Tibial nerve (tissue), 4 donors: ENCODE measurements around the gene IL31RA. TPM values are rescaled to one million over a fixed set of nuclear protein-coding genes. Genes with fewer than 3 reads are reported as not detected.
"Not testable (repeated sequence)": the region's sequence is repeated elsewhere in the genome, so short reads cannot be mapped to it uniquely, and the experiment has no call there.

Experiments used
- DNase-seq, 2 donors: peaks; one replicate each; pipeline ENCODE4 v3.0.0-alpha.2; 2019; ENCODE audit warnings: low spot score in 2 of 2
- H3K27ac ChIP-seq, 4 donors: fragments of 200-600 bp; sonication (generic) in 3 of 4; one replicate each; pipeline ENCODE4 v1.5.1; 2017 to 2019; ENCODE audit warnings: mild to moderate bottlenecking in 1 of 4
- H3K27me3 ChIP-seq, 2 donors: fragments of 200-600 bp; sonication (generic) in 1 of 2; one replicate each; pipeline versions ENCODE4 v1.5.1 to v1.6.0; 2017 to 2019
- H3K36me3 ChIP-seq, 3 donors: fragments of 200-600 bp; sonication (generic); one replicate each; pipeline ENCODE4 v1.5.1; 2018 to 2019
- H3K4me1 ChIP-seq, 4 donors: fragments of 200-600 bp; sonication (generic) in 3 of 4; one replicate each; pipeline ENCODE4 v1.5.1; 2017 to 2019
- H3K4me3 ChIP-seq, 4 donors: fragments of 200-600 bp; sonication (generic) in 3 of 4; one replicate each; pipeline ENCODE4 v1.5.1; 2017 to 2019; ENCODE audit warnings: mild to moderate bottlenecking in 1 of 4, moderate library complexity in 1 of 4
- H3K9me3 ChIP-seq, 4 donors: fragments of 200-600 bp; sonication (generic) in 3 of 4; one replicate each; pipeline ENCODE4 v1.5.1; 2017 to 2019
- EP300 ChIP-seq, 2 donors: sonication (generic); formaldehyde crosslinking; IDR thresholded peaks; one replicate each; pipeline ENCODE4 v1.6.1; 2017; ENCODE audit warnings: antibody characterized with exemption in 2 of 2, mild to moderate bottlenecking in 1 of 2
- POLR2A ChIP-seq, 2 donors: fragments of 450-650 bp; IDR thresholded peaks; one replicate each; pipeline ENCODE4 v1.6.1; 2017; ENCODE audit warnings: antibody characterized with exemption in 2 of 2, mild to moderate bottlenecking in 2 of 2, moderate library complexity in 2 of 2
- WGBS, 2 donors: methylation state at CpG; one replicate each; pipeline ENCODE4 v1.1.5; 2018; 5-methylcytosine and 5-hydroxymethylcytosine counted together
- total RNA-seq, 4 donors: library from RNA; depleted of rRNA; stranded (reverse); fragments of >200 nt; gene quantifications; one replicate each; pipeline ENCODE4 v1.1.0, GENCODE V29; 2016
- TF ChIP-seq, protein P1 (sequence below), 5 experiments: fragments of 200-600 bp in 3 of 5; fragments of 450-650 bp in 2 of 5; sonication (generic) in 3 of 5; IDR thresholded peaks; one replicate each; pipeline ENCODE4 v1.5.1; 2016 to 2019; ENCODE audit warnings: antibody characterized with exemption in 5 of 5, mild to moderate bottlenecking in 3 of 5, moderate library complexity in 2 of 5

The IL31RA gene
- total RNA-seq, 4 donors from 2014 or later, result 0.60 TPM; not detected in 3

DNA sequence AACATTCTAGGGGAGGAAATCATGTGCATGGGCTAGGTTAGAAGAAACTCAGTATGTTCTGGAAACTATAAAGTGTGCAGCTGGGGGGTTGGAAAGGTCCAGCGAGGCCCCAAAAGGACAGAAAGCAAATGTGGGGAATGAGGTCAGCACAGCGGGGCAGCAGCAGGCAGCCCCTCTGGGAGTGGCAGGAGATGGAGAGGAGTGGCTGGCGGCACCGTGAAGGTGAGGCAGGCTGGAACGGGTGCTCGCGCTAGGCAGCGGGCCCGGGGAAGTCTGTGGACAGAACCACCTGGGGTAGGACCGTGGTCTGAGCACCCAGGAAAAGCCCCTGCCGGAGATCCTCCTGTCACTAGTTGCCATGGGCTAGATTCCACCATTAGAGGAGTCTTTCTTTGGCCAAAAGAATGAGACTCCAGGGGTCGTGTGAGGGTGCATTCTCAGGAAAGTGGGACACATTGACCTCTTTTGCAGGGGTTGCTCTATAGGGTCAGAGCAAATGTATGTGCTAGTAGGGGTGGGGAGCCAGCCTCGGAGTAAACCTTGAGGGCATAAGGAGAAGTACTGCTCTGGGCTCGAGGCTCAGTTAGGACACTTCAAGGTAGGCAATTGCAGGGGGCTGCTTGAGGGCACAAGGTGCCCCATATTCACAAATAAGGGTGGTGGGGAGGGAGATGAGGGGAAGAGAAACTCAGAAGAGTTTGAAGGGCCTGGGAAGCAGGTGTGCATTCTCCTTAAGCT, 82.4 kb downstream of the IL31RA start:
- no peak overlapping the region for H3K27ac ChIP-seq
- H3K4me1 ChIP-seq, result peaks cover 0 to 13% (median 0%) of the 10 kb centered on the region in 4 donors
- 81 to 83% methylated on average over 14 of the region's 14 CpGs for WGBS, 2 donors

DNA sequence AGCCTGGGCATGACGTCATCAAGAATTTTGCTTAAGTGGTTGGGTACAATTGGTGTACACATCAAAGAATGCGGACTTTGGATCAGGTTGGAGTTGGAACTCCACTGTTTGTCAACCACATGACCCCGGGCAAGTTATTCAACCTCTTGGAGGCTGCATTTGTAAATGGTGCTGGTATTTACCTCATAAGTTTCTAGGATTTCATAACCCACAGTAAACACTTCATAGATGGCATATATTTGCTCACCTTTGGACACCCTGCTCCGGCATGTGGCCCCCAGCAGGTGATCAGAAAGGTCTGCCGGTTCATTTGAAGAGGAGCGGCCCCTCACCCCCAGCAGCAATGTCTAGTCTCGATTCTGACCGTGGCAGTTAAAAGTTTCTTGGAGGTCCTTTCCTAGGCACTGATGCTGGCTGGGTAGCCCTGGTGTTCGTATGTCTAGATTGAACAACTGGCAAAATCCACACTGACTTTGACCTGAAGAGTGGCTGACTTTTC, 83.0 kb downstream of the IL31RA start:
- 87% methylated on average over 9 of the region's 9 CpGs for WGBS, 2 donors
- DNase-seq, result no peak
- H3K27ac ChIP-seq, result no peak overlapping the region

More for the DNA sequence above, 82.4 kb downstream of the IL31RA start:
- TF ChIP-seq EP300 (IDR thresholded peaks at IDR 0.05) (no peak), POLR2A (IDR thresholded peaks at IDR 0.05) (no peak)
- TF ChIP-seq, protein P1, sequence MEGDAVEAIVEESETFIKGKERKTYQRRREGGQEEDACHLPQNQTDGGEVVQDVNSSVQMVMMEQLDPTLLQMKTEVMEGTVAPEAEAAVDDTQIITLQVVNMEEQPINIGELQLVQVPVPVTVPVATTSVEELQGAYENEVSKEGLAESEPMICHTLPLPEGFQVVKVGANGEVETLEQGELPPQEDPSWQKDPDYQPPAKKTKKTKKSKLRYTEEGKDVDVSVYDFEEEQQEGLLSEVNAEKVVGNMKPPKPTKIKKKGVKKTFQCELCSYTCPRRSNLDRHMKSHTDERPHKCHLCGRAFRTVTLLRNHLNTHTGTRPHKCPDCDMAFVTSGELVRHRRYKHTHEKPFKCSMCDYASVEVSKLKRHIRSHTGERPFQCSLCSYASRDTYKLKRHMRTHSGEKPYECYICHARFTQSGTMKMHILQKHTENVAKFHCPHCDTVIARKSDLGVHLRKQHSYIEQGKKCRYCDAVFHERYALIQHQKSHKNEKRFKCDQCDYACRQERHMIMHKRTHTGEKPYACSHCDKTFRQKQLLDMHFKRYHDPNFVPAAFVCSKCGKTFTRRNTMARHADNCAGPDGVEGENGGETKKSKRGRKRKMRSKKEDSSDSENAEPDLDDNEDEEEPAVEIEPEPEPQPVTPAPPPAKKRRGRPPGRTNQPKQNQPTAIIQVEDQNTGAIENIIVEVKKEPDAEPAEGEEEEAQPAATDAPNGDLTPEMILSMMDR (IDR thresholded peaks at IDR 0.05), result no peak
- no peak overlapping the region for H3K4me3 ChIP-seq
- H3K36me3 ChIP-seq, result peaks cover 0 to 7% (median 0%) of the 10 kb centered on the region in 3 donors
- no peak for DNase-seq
- H3K27me3 ChIP-seq, result no peaks in the 10 kb centered on the region
- H3K9me3 ChIP-seq, result no peaks in the 10 kb centered on the region

DNA sequence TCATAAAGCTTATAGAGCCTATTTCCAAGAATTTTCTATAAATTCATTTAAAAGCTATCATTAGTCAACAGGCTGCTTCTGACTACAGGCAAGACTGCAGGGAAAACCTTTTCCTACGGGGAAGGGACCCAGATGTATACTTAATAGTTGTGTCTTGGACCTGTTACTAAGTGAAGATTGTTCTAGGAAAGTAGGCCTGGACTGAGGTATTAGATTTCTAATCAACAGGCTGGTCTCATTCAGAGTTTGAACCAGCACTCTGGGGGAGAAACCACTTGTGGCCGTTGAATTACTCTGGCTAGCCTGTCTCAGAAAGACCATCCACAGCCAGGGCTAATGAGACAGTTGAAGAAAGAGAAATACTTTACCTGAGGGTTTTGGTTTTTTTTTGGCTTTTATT, 83.6 kb downstream of the IL31RA start:
- no peak for DNase-seq
- no peaks in the 10 kb centered on the region for H3K27me3 ChIP-seq
- no peak overlapping the region for H3K4me3 ChIP-seq
- TF ChIP-seq EP300 (IDR thresholded peaks at IDR 0.05) (no peak), POLR2A (IDR thresholded peaks at IDR 0.05) (no peak)
- TF ChIP-seq, protein P1 (IDR thresholded peaks at IDR 0.05), result no peak
- no peaks in the 10 kb centered on the region for H3K9me3 ChIP-seq
- WGBS, 2 donors, result 72 to 78% methylated on average over 2 of the region's 2 CpGs
- H3K4me1 ChIP-seq, result peaks cover 0 to 13% (median 0%) of the 10 kb centered on the region in 4 donors
- peaks cover 0 to 19% (median 0%) of the 10 kb centered on the region in 3 donors for H3K36me3 ChIP-seq
- H3K27ac ChIP-seq, result no peak overlapping the region

More for the DNA sequence above, 83.0 kb downstream of the IL31RA start:
- TF ChIP-seq POLR2A (IDR thresholded peaks at IDR 0.05) (no peak), EP300 (IDR thresholded peaks at IDR 0.05) (no peak)
- TF ChIP-seq, protein P1 (IDR thresholded peaks at IDR 0.05), result no peak
- Histone ChIP-seq H3K4me3 (no peak overlapping the region), H3K4me1 (peaks cover 0 to 13% (median 0%) of the 10 kb centered on the region in 4 donors), H3K9me3 (no peaks in the 10 kb centered on the region), H3K27me3 (no peaks in the 10 kb centered on the region), H3K36me3 (peaks cover 0 to 14% (median 0%) of the 10 kb centered on the region in 3 donors)

DNA sequence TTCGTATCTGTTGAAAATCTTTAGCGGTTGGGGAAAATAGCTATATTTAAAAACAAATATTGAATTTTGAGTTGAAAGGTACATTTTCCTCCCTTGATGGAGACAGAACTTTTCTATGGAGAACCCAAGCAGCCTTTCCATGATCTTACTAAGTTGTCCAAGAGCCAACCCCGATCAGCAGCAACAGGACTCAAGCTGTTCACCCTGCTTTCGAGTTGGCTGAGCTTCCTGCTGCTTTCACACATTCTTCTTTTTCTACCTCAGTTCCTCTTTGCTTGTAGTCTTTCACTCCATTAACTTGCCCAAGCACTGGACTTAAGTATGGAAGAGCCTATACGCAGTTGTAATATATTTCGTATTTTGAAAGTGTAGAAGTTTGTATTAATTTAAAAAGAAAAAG, 84.2 kb downstream of the IL31RA start:
- WGBS, 2 donors, result 88 to 92% methylated on average over 6 of the region's 6 CpGs
- no peak overlapping the region for H3K27ac ChIP-seq
- DNase-seq, result no peak
- H3K4me1 ChIP-seq, result peaks cover 0 to 13% (median 0%) of the 10 kb centered on the region in 4 donors
- no peaks in the 10 kb centered on the region for H3K9me3 ChIP-seq
- H3K4me3 ChIP-seq, result no peak overlapping the region
- H3K27me3 ChIP-seq, result no peaks in the 10 kb centered on the region
- H3K36me3 ChIP-seq, result peaks cover 0 to 23% (median 0%) of the 10 kb centered on the region in 3 donors
- TF ChIP-seq POLR2A (IDR thresholded peaks at IDR 0.05), result no peak
- TF ChIP-seq, protein P1 (IDR thresholded peaks at IDR 0.05), result no peak
- no peak for TF ChIP-seq EP300 (IDR thresholded peaks at IDR 0.05)

DNA sequence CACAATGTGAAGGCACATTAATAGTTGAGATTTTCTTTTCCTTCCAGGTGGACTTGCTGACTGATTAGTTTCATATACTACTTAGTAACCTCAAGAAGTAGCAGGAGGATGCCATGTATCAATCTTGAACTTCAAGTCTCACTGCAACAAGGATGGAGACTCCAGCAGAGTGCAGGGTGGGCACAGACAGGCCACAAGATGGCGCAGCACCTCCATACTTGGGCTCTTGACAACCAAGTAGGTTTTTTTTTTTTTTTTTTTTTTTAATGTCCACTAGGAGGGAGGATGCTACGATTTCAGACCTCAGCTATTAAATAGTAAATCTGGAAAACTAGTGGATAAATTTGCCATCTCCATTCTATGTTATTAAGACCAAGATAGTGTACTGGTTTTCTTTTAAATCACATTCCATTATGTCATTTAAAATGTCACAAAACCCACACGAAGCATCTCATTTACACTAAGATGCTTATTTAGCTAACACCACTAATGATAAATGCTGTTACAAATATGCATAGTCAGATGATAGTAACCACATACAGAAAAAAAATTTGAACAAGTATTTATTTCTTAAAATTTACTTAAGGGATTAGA, 85.0 kb downstream of the IL31RA start:
- peak; percentile 48 to 88 for DNase-seq
- TF ChIP-seq EP300 (IDR thresholded peaks at IDR 0.05), result no peak
- TF ChIP-seq POLR2A (IDR thresholded peaks at IDR 0.05), result no peak
- TF ChIP-seq, protein P1 (IDR thresholded peaks at IDR 0.05), result peak; percentile 61 to 87 (median 70)
- Histone ChIP-seq H3K9me3 (no peaks in the 10 kb centered on the region), H3K36me3 (peaks cover 0 to 30% (median 1%) of the 10 kb centered on the region in 3 donors), H3K4me1 (peaks cover 0 to 13% (median 0%) of the 10 kb centered on the region in 4 donors), H3K27ac (no peak overlapping the region), H3K27me3 (no peaks in the 10 kb centered on the region), H3K4me3 (no peak overlapping the region)
- 24 to 33% methylated on average over 3 of the region's 3 CpGs for WGBS, 2 donors

DNA sequence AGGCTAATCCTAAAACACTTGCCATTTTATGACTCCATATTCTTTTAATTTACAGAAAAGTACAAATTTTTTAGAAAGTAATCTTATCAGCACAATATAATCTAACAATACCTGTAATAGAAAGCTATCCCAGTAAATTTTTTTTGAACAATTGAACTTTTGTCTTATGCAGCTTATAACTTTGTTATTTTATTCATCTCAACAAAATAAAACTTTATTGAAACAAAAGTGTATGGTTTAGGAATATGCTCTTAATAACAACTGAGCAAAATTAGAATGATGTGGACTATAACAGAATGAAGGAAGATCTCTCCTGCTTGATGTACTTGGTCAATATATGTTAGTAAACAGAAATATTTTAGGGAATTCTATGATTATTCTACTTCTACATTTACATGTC, 86.4 kb downstream of the IL31RA start:
- not testable (repeated sequence) for DNase-seq, H3K27ac ChIP-seq, H3K27me3 ChIP-seq, H3K4me3 ChIP-seq, H3K9me3 ChIP-seq
- H3K36me3 ChIP-seq, result peaks cover 0 to 42% (median 4%) of the 10 kb centered on the region in 3 donors
- peaks cover 0 to 13% (median 0%) of the 10 kb centered on the region in 4 donors for H3K4me1 ChIP-seq

DNA sequence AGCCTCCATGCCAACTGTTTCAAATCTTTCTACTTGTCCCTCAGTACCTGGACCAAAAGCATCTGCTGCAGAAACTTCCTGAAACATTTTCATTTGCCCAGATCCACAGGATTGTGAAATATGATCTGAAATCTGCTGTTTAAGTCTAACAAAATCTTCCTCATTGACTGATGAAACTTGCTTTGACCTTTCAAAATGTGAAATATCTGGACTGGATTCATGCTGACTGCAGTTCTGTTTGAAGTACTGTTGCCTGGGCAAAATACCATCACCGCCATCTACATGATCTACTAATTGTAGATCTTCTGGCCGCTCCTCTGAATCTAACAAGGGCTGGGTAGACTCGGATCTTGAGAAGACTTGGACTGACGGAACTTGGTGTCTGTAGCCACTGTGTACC, 90.0 kb downstream of the IL31RA start:
- not testable (repeated sequence) for H3K9me3 ChIP-seq, H3K27ac ChIP-seq, DNase-seq, H3K4me3 ChIP-seq, H3K27me3 ChIP-seq
- H3K36me3 ChIP-seq, result peaks cover 0 to 76% (median 5%) of the 10 kb centered on the region in 3 donors
- peaks cover 0 to 13% (median 0%) of the 10 kb centered on the region in 4 donors for H3K4me1 ChIP-seq
- 91 to 93% methylated on average over 4 of the region's 4 CpGs for WGBS, 2 donors
